ENCODE results near the gene PTPRD.

Gene PTPRD

GRCh38 chr9:8447601-8448000 is 2165.2 kb downstream of the PTPRD start:
- DNase-seq, result no peak

DNA sequence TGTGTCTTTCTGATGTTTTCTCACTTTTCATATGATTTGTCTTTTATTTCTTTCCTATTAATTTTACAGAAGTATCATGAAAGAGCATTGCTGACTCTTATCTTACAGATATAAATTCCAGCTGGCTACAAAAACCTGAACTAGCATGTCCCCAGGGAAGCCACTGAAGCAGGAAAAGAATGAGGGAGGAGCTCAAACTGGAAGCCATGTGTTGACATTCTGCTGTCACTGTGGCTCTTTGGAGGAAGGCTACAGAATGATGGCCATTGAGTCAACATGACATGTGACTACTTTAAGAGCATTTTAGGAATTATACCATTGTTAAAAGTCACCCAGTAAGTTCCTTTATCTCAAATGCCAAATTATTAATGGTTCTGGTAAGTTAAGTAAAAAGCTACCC is 2174.9 kb downstream of the PTPRD start:
- no peak for DNase-seq

DNA sequence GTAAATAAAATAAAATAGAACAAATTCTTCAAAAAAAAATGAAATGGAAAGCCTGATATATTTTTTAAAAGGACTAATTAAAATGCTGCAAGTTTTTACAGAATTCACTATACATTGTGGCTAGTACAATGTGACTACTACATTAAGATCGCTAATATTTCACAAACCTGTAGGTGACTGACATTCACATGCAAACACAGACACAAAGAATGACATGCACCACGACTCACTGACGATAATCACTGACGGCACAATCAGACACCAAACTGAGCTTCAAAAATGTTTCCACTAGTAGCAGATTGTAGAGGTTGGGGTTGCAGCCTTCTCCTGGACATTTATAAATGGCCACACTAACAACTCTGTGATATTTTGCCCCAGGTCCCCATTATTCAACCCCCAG is 2175.5 kb downstream of the PTPRD start:
- no peak for DNase-seq

DNA sequence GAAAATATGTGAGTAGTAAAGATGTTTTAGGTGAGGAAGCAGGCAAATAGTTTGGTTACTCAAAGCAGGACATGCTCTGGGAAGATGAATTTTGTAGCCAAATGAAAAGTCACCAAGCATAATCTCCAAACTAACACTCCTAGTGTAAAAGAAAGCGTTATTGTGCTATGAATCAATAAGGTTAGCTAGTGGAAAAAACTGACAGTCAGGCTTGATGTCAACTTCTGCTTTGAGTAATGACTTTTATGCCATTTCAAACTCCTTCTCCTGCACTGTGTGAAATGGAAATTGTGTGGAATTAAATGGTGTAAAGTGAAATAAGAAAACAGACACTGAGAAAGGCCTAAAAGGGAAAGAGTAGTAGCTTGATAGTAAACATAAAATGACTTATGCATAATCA is 2176.0 kb downstream of the PTPRD start:
- no peak for DNase-seq

GRCh38 chr9:8434621-8435020 is 2178.2 kb downstream of the PTPRD start:
- DNase-seq, result no peak

DNA sequence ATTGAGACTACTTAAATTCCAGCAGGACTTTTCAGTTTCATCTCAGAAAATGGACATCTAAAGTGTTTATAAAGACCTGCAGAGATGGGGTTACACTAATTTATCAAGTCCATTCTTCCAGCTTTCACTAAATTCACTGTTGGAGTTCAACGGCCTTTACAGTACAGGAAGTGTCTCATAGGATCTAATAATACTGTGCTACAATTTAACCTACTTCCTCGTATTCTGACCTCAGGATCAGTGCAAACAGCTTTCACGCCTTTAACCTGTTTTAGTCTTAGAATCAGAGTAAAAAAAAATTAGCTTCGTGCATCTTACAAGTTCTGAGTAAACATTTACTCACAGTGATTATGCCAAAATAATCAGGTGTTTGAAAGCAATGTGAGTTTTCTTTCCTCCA is 2180.6 kb downstream of the PTPRD start:
- no peak for DNase-seq

DNA sequence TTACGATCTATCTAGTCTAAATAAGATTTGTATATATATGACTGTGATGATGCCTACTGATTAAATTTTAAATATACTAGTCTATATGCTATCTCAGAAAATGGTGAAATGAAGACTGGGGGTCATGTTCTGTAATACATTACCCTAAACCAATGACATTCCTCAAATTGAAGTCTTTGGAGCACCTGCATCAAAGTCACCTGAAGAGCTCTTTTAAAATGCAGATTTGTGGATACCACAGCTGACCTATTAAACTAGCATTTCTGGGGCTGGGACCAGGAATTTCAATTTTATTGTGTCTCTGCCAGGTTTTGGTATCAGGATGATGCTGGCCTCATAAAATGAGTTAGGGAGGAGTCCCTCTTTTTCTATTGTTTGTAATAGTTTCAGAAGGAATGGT is 2181.3 kb downstream of the PTPRD start:
- no peak for DNase-seq

DNA sequence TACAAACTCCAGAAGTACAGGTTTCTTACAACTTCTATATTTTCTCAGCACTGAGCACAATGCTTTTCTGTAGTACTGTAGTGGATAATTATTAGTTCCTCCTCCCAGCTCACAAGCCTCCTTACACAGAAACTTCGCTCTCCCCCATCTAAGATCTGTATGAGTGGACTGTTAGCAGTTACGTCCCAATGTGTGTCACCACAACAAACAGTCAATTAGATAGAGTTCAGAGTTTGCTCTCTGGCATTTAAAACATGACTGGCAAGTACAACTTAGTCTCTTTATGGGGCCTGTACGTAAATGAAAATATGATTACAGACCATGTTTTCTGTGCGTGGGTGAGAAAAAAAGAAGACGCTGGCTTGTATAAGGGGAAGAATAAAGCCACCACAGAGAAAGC is 2181.9 kb downstream of the PTPRD start:
- DNase-seq, result no peak

GRCh38 chr9:8429768-8430167 is 2183.0 kb downstream of the PTPRD start:
- DNase-seq, result no peak

DNA sequence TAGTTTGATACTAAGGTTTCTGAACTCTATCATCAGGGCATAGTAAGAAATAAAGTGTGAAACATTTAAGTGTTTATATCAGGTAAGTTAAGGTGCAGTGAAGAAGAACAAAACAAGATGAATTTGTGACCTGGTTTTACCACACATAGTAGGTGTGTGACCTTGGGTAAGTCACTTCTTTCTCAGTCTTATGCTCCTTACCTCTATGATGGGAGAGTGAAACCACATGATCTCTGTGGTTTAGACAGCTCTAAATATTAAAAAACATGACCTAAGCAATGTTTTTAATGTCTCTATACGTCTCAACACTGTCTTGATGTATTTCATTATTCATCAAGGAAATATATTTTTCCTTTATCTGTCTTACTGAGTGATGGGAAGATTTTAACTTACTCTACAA is 2183.6 kb downstream of the PTPRD start:
- DNase-seq, result no peak

GRCh38 chr9:8428389-8428788 is 2184.4 kb downstream of the PTPRD start:
- no peak for DNase-seq

DNA sequence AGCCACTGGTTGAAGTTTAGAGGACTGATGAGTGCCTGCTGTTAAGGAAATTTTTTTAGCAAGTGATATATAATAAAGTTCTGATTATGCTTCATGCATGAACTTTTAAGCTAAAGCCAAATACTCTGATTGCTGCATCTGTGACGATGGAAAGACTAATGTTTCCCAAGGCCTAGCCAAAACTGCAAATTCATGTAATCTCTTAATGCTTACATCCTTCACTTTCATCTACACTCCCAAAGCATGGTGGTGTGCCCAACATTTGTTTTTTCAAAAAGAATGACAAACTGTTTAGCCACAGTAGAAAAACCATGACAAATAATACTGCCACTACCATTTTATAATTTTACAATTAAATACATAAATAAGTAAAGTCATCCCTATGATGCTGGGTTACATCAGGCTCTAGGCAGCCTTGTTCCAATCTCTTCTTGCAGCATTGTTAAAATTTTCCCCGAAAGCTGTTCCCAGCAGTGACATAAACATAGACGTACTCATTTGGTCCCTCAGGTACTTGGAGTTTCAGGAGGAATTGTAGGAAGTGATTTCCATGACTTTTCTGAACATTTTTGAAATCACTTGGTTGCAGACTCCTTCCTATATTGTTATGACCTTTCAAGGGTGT is 2187.9 kb downstream of the PTPRD start:
- DNase-seq, result no peak

- no peak for DNase-seq
Observed at GRCh38 chr9:8420416-8420815, 2192.4 kb downstream of the PTPRD start.

DNA sequence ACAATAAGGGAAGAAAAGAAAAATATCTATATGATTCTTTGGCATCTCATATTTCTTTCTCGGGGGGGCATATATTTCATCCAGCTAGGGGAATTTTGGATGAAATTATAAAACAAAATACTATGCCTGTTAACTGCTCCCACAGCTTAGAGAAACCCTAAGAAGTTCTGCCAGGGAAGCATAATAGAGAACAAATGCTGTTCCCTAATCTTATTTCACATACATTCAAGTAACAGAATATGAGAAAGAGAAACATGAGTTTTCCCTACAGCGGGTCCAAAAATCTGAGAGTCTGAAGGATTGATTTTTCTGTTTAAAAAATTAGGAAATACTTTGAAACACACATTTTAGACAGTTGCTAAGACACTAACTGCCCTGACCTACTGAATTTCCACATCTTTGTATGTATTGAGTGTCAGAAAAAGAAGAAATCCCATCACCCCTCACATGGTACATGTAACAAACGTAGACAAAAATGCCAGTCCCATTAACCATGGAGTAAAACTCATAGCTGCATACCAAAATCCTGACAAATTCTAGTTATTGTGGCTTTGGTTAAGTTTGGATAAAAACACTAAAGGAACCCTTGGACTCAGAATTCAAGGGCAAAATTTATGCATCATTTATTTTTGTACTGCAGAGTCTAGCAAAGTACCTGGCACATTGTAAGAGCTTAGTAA is 2193.1 kb downstream of the PTPRD start:
- no peak for DNase-seq

- DNase-seq, result no peak
Observed at GRCh38 chr9:8417341-8417740, 2195.5 kb downstream of the PTPRD start.

DNA sequence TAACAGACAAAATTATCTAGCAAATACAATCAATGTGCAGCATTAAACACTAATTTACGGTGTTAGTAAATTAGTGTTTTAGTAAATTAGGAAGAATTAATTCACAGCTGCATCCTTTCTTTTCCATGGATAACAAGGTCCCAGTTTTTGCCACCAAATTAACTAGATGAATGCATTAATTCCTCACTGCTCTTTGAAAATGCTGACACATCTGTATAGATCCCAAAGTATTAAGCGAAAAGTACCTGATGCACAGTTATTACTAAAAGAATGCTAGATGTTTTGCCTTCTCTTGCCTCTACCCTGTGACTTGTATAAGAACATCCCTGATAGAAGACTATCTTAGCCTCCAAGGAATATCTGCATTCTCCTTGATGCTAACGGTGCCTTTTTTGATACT is 2200.5 kb downstream of the PTPRD start:
- no peak for DNase-seq

- no peak for DNase-seq
Observed at GRCh38 chr9:8408575-8409190, 2204.1 kb downstream of the PTPRD start.

- no peak for DNase-seq
Observed at GRCh38 chr9:8401961-8402705, 2210.7 kb downstream of the PTPRD start.

GRCh38 chr9:8400378-8400777 is 2212.4 kb downstream of the PTPRD start:
- DNase-seq, result no peak

- no peak for DNase-seq
Observed at GRCh38 chr9:8395022-8395421, 2217.8 kb downstream of the PTPRD start.

GRCh38 chr9:8394341-8394740 is 2218.5 kb downstream of the PTPRD start:
- no peak for DNase-seq

DNA sequence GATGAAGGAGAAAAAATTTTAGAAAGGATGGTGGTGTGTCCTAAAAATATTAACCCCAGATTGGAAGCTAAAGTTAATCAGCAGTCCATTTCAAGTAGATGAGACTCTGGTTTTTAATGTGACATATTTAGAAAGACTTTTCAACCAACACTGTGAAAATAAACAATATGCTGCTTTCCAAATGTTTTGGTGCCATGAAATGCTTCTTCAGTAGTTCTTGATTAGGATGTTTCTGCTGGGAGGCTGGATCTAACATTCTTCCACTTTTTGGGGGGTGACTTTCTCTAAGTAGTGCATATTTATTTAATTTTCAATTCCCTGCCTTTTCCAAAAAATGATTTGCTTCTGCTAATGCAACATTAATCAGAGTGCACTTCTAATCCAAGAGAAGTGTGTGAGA is 2219.9 kb downstream of the PTPRD start:
- no peak for DNase-seq

DNA sequence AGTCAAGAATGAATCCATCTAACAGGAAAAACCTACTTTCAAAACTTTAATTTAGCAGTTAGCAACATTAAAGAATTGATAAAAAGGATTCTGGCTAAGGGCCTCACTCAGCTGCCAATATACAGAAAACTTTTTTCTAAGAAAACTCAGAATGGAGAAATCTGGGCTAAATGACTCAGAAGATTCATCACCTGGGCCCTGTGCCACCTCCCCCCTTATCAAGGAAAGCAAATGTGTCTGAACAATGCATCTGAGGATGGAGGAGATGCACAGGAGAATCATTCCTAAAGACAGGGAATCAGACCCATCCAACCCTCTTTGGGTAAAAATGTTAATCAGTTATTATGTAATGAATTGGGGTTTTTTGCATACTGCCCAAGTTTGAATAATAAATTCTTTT is 2221.2 kb downstream of the PTPRD start:
- no peak for DNase-seq

DNA sequence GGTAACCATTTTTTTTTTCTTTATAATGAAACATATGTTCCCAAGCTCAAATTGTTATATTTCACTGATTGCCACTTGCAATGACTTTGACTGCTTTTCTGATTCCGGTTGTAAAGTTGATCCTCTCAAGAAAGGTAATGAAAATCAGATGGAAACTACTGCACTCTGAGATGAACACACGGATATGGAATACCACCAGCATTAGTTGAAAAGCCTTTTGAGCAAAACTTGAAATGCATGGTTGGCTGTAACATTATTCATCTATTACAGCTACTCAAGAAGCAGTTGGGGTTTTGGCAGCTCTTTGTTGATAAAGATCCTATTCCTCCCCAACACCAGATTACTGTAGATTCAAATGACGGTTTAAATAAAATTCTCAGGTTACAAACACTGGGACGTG is 2221.7 kb downstream of the PTPRD start:
- no peak for DNase-seq

Measured in NCI-H2029 (cell line).